ENCODE results near the gene KLC3.

KLC3 gene

GRCh38 chr19:45314708-45315245 lies 25.8 kb upstream of the KLC3 start:
- H3K9me3 ChIP-seq (ENCODE audit: control insufficient read depth, insufficient read depth, low read depth, low read length) = no peaks in the 10 kb centered on the region
- H3K9ac ChIP-seq (ENCODE audit: low read length) = no peak overlapping the region
- no peaks in the 10 kb centered on the region for H3K4me1 ChIP-seq (ENCODE audit: control insufficient read depth, insufficient read depth, low read length)
- H3K36me3 ChIP-seq (ENCODE audit: control insufficient read depth, insufficient read depth, low read length) = no peaks in the 10 kb centered on the region
- H3K4me3 ChIP-seq (ENCODE audit: low read depth, low read length) = no peak overlapping the region
- H3K27ac ChIP-seq (ENCODE audit: low read depth, low read length) = no peak overlapping the region
- peaks cover 36% of the 10 kb centered on the region for H3K27me3 ChIP-seq (ENCODE audit: control insufficient read depth, insufficient read depth, low read length)

DNA sequence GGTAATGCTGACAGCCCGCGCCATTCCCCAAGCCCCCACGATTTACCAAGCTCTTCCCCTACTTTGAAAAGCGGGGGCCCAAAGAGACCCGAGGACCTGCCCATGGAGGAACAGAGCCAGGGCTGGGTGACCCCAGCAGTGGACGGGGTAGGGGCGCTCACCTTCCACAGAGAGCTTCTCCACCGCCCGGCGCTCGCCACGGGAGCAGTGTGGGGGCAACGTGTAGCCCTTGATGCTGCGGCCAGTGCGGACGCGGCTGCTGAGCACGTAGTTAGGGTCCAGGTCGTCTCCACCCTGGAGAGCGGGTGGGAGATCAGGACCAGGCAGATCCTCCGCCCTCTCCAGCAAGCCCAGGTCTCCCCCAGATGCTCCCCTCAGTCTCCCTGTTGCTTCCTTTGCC lies 25.2 kb upstream of the KLC3 start:
- H3K27ac ChIP-seq (ENCODE audit: low read depth, low read length) = no peak overlapping the region
- no peaks in the 10 kb centered on the region for H3K4me1 ChIP-seq (ENCODE audit: control insufficient read depth, insufficient read depth, low read length)
- H3K9ac ChIP-seq (ENCODE audit: low read length) = no peak overlapping the region
- no peaks in the 10 kb centered on the region for H3K36me3 ChIP-seq (ENCODE audit: control insufficient read depth, insufficient read depth, low read length)
- H3K4me3 ChIP-seq (ENCODE audit: low read depth, low read length) = no peak overlapping the region
- H3K9me3 ChIP-seq (ENCODE audit: control insufficient read depth, insufficient read depth, low read depth, low read length) = no peaks in the 10 kb centered on the region
- peaks cover 36% of the 10 kb centered on the region for H3K27me3 ChIP-seq (ENCODE audit: control insufficient read depth, insufficient read depth, low read length)

DNA sequence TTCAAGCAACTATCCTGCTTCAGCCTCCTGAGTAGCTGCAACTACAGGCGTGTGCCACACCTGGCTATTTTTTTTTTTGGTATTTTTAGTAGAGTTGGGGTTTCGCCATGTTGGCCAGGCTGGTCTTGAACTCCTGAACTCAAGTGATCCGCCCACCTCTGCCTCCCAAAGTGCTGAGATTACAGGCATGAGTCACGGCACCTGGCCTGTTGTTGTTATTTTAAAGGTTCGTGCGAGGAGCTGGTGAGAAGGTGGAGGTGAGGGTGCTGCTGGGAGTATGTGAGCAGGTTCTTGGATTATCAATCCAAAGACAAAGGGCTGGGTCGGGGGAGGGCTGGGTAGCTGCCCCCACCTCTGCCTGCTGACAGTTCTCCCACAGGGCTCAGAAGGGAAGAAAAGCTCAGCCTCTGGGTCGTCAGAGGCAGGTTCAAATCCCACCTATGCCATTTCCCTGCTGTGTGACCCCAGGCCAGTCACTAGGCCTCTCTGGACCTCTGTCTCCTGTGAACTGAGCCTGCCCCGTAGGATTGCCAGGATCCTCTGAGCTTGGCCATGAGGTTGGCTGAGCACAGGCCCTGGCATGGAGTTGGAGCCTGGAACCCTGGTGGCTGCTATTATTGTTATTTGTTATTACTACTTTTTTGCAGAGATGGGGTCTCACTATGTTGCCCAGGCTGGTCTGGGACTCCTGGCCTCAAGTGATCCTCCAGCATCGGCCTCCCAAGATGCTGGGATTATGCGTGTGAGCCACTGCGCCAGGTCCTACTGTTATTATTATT lies 19.4 kb upstream of the KLC3 start:
- Histone ChIP-seq H3K27me3 (ENCODE audit: control insufficient read depth, insufficient read depth, low read length) (peaks cover 22% of the 10 kb centered on the region), H3K36me3 (ENCODE audit: control insufficient read depth, insufficient read depth, low read length) (no peaks in the 10 kb centered on the region), H3K27ac (ENCODE audit: low read depth, low read length) (no peak overlapping the region), H3K4me1 (ENCODE audit: control insufficient read depth, insufficient read depth, low read length) (peaks cover 22% of the 10 kb centered on the region), H3K9me3 (ENCODE audit: control insufficient read depth, insufficient read depth, low read depth, low read length) (no peaks in the 10 kb centered on the region), H3K4me3 (ENCODE audit: low read depth, low read length) (no peak overlapping the region), H3K9ac (ENCODE audit: low read length) (no peak overlapping the region)

- no peak overlapping the region for H3K9ac ChIP-seq (ENCODE audit: low read length)
- no peaks in the 10 kb centered on the region for H3K36me3 ChIP-seq (ENCODE audit: control insufficient read depth, insufficient read depth, low read length)
- H3K27ac ChIP-seq (ENCODE audit: low read depth, low read length) = no peak overlapping the region
- H3K9me3 ChIP-seq (ENCODE audit: control insufficient read depth, insufficient read depth, low read depth, low read length) = no peaks in the 10 kb centered on the region
- H3K4me3 ChIP-seq (ENCODE audit: low read depth, low read length) = no peak overlapping the region
- peaks cover 22% of the 10 kb centered on the region for H3K4me1 ChIP-seq (ENCODE audit: control insufficient read depth, insufficient read depth, low read length)
- H3K27me3 ChIP-seq (ENCODE audit: control insufficient read depth, insufficient read depth, low read length) = peaks cover 15% of the 10 kb centered on the region
Measured at GRCh38 chr19:45321848-45322247, 18.7 kb upstream of the KLC3 start.

GRCh38 chr19:45322311-45322710 lies 18.2 kb upstream of the KLC3 start:
- Histone ChIP-seq H3K36me3 (ENCODE audit: control insufficient read depth, insufficient read depth, low read length) (no peaks in the 10 kb centered on the region), H3K9ac (ENCODE audit: low read length) (peak overlapping the region; percentile 4), H3K27me3 (ENCODE audit: control insufficient read depth, insufficient read depth, low read length) (peaks cover 14% of the 10 kb centered on the region), H3K4me1 (ENCODE audit: control insufficient read depth, insufficient read depth, low read length) (peaks cover 22% of the 10 kb centered on the region), H3K4me3 (ENCODE audit: low read depth, low read length) (no peak overlapping the region), H3K27ac (ENCODE audit: low read depth, low read length) (no peak overlapping the region), H3K9me3 (ENCODE audit: control insufficient read depth, insufficient read depth, low read depth, low read length) (no peaks in the 10 kb centered on the region)

GRCh38 chr19:45322744-45323281 lies 17.7 kb upstream of the KLC3 start, which contains the start of gene CKM:
Gene CKM (minus strand): TSS chr19:45322875. CDS start chr19:45319713, 3,162 bp downstream.
- Histone ChIP-seq H3K4me1 (ENCODE audit: control insufficient read depth, insufficient read depth, low read length) (peaks cover 22% of the 10 kb centered on the region), H3K36me3 (ENCODE audit: control insufficient read depth, insufficient read depth, low read length) (no peaks in the 10 kb centered on the region), H3K27ac (ENCODE audit: low read depth, low read length) (no peak within 1 kb of the TSS), H3K9me3 (ENCODE audit: control insufficient read depth, insufficient read depth, low read depth, low read length) (no peaks in the 10 kb centered on the region), H3K4me3 (ENCODE audit: low read depth, low read length) (peak within 1 kb of the TSS; percentile 53), H3K9ac (ENCODE audit: low read length) (peak within 1 kb of the TSS; percentile 60), H3K27me3 (ENCODE audit: control insufficient read depth, insufficient read depth, low read length) (peaks cover 12% of the 10 kb centered on the region)

- Histone ChIP-seq H3K4me1 (ENCODE audit: control insufficient read depth, insufficient read depth, low read length) (peaks cover 22% of the 10 kb centered on the region), H3K36me3 (ENCODE audit: control insufficient read depth, insufficient read depth, low read length) (no peaks in the 10 kb centered on the region), H3K4me3 (ENCODE audit: low read depth, low read length) (peak overlapping the region; percentile 53), H3K27ac (ENCODE audit: low read depth, low read length) (no peak overlapping the region), H3K9ac (ENCODE audit: low read length) (peak overlapping the region; percentile 60), H3K9me3 (ENCODE audit: control insufficient read depth, insufficient read depth, low read depth, low read length) (no peaks in the 10 kb centered on the region), H3K27me3 (ENCODE audit: control insufficient read depth, insufficient read depth, low read length) (peaks cover 11% of the 10 kb centered on the region)
Measured at GRCh38 chr19:45323671-45324081, 16.9 kb upstream of the KLC3 start.

DNA sequence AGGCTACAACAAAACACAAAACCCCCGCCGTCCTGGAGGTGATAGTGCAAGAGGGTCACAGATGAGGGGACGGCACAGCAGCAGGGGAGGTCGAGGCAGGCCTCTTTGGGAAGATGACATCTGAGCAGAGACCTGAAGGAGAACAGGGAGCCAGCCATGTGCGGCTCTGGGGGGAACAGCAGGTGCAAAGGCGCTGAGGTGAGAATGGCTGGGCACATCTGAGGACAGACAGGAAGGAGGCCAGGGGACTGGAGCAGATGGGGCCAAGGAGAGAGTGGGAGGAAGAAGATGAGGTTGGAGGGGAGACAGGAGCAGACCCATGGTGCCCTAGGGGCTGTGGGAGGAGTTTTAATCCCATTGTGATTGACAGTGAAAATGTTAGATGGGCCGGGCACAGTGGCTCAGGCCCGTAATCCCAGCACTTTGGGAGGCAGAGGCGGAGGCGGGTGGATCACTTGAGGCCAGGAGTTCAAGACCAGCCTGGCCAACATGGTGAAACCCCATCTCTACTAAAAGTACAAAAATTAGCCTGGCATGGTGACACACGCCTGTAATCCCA lies 16.1 kb upstream of the KLC3 start:
- Histone ChIP-seq H3K9ac (ENCODE audit: low read length) (peak overlapping the region; percentile 60), H3K27ac (ENCODE audit: low read depth, low read length) (no peak overlapping the region), H3K4me3 (ENCODE audit: low read depth, low read length) (peak overlapping the region; percentile 53), H3K27me3 (ENCODE audit: control insufficient read depth, insufficient read depth, low read length) (peaks cover 11% of the 10 kb centered on the region), H3K4me1 (ENCODE audit: control insufficient read depth, insufficient read depth, low read length) (peaks cover 22% of the 10 kb centered on the region), H3K36me3 (ENCODE audit: control insufficient read depth, insufficient read depth, low read length) (no peaks in the 10 kb centered on the region), H3K9me3 (ENCODE audit: control insufficient read depth, insufficient read depth, low read depth, low read length) (no peaks in the 10 kb centered on the region)

GRCh38 chr19:45327404-45328143 lies 13.0 kb upstream of the KLC3 start:
- no peak overlapping the region for H3K27ac ChIP-seq (ENCODE audit: low read depth, low read length)
- peaks cover 11% of the 10 kb centered on the region for H3K27me3 ChIP-seq (ENCODE audit: control insufficient read depth, insufficient read depth, low read length)
- H3K4me1 ChIP-seq (ENCODE audit: control insufficient read depth, insufficient read depth, low read length) = peaks cover 16% of the 10 kb centered on the region
- H3K9me3 ChIP-seq (ENCODE audit: control insufficient read depth, insufficient read depth, low read depth, low read length) = no peaks in the 10 kb centered on the region
- H3K36me3 ChIP-seq (ENCODE audit: control insufficient read depth, insufficient read depth, low read length) = no peaks in the 10 kb centered on the region
- H3K4me3 ChIP-seq (ENCODE audit: low read depth, low read length) = no peak overlapping the region
- H3K9ac ChIP-seq (ENCODE audit: low read length) = no peak overlapping the region

- Histone ChIP-seq H3K4me1 (ENCODE audit: control insufficient read depth, insufficient read depth, low read length) (no peaks in the 10 kb centered on the region), H3K27ac (ENCODE audit: low read depth, low read length) (no peak overlapping the region), H3K4me3 (ENCODE audit: low read depth, low read length) (no peak overlapping the region), H3K9me3 (ENCODE audit: control insufficient read depth, insufficient read depth, low read depth, low read length) (no peaks in the 10 kb centered on the region), H3K27me3 (ENCODE audit: control insufficient read depth, insufficient read depth, low read length) (no peaks in the 10 kb centered on the region), H3K9ac (ENCODE audit: low read length) (no peak overlapping the region), H3K36me3 (ENCODE audit: control insufficient read depth, insufficient read depth, low read length) (no peaks in the 10 kb centered on the region)
Measured at GRCh38 chr19:45331411-45331810, 9.1 kb upstream of the KLC3 start.

Measured in HUES6 (cell line).